ENCODE measurements around the gene COX19.

The COX19 gene

GRCh38 chr7:938546-939185 is 36.7 kb downstream of the COX19 start:
- DNase-seq (no peak), ATAC-seq (replicated peaks) (no peak)
- peaks cover 22 to 31% of the 10 kb centered on the region in 2 donors for H3K4me1 Mint-ChIP-seq (ENCODE audit: low read depth in 2 of 2)
- no peaks in the 10 kb centered on the region for H3K27me3 Mint-ChIP-seq
- peaks cover 9% of the 10 kb centered on the region for H3K36me3 Mint-ChIP-seq (ENCODE audit: insufficient read depth)
- H3K27ac Mint-ChIP-seq: no peak overlapping the region
- H3K9me3 Mint-ChIP-seq: no peaks in the 10 kb centered on the region
- no peak overlapping the region for H3K4me3 Mint-ChIP-seq

- no peak overlapping the region for H3K27ac Mint-ChIP-seq
- peak overlapping the region in 1 of 2 donors; percentile 6 for H3K4me3 Mint-ChIP-seq
- H3K27me3 Mint-ChIP-seq: no peaks in the 10 kb centered on the region
These were observed 37.4 kb downstream of the COX19 start for GRCh38 chr7:937856-938484.

DNA sequence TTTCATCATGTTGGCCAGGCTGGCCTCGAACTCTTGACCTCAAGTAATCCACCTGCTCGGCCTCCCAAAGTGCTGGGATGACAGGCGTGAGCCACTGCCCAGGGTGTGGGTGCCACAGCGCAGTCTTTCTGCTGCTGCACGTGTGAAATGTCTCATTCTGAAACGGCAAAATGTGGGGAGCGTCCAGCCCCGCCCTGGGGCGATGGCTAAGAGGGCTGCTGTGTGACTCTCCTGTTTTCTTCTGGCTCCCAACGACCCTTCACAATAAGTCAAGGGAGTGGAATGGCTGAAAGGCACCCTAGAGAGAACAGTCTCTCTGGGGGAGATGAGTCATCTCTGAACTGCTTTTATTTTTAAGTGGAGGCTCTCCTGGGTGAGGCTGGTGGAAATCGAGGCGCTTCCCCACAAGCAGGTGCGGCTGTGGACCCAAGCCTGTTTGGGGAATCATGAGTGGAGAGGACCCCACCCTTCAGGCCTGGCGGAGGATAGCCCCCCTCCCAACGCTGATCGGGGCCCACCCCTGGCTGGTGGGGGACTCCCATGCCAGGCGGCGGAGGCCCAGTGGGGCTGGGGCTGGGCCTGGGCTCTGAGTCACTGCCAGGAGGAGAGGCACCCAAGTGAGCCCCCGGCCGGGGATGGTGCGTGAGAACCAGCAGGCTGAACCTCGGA is 38.8 kb downstream of the COX19 start:
- H3K27me3 Mint-ChIP-seq: no peaks in the 10 kb centered on the region
- DNase-seq (no peak), ATAC-seq (replicated peaks) (peak; percentile 41)
- peaks cover 9% of the 10 kb centered on the region for H3K36me3 Mint-ChIP-seq (ENCODE audit: insufficient read depth)
- peak overlapping the region; percentile 17 to 25 for H3K4me3 Mint-ChIP-seq
- peaks cover 17 to 24% of the 10 kb centered on the region in 2 donors for H3K4me1 Mint-ChIP-seq (ENCODE audit: low read depth in 2 of 2)
- H3K9me3 Mint-ChIP-seq: no peaks in the 10 kb centered on the region
- H3K27ac Mint-ChIP-seq: peak overlapping the region; percentile 52 to 86

More at GRCh38 chr7:937856-938484, 37.4 kb downstream of the COX19 start:
- Mint-ChIP-seq H3K36me3 (ENCODE audit: insufficient read depth) (peaks cover 9% of the 10 kb centered on the region), H3K4me1 (ENCODE audit: low read depth in 2 of 2) (peaks cover 22 to 31% of the 10 kb centered on the region in 2 donors), H3K9me3 (no peaks in the 10 kb centered on the region)
- DNase-seq (no peak), ATAC-seq (replicated peaks) (no peak)

DNA sequence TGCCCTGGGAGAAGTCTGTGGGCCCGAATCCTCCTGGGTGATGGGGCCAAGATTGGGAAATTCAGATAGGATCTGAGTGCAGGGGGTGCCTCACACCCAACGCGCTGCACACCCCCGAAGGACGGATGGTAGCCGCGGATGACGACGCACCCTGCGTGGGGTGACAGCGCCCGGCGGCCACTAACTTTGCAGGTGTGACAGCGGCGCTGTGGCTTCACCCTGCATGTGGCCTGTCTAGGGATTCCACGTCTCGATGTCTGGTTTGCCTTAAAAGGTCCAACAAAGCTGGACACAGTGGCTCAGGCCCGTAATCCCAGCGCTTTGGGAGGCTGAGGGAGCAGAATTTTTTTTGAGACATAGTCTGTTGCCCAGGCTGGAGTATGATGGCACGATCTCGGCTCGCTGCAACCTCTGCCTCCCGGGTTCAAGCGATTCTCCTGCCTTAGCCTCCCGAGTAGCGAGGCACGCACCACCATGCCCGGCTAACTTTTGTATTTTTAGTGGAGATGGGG is 39.4 kb downstream of the COX19 start:
- peaks cover 9% of the 10 kb centered on the region for H3K36me3 Mint-ChIP-seq (ENCODE audit: insufficient read depth)
- no peak for ATAC-seq (replicated peaks)
- H3K9me3 Mint-ChIP-seq: no peaks in the 10 kb centered on the region
- peak overlapping the region in 1 of 2 donors; percentile 25 for H3K4me3 Mint-ChIP-seq
- no peaks in the 10 kb centered on the region for H3K27me3 Mint-ChIP-seq
- peaks cover 17 to 20% of the 10 kb centered on the region in 2 donors for H3K4me1 Mint-ChIP-seq (ENCODE audit: low read depth in 2 of 2)
- H3K27ac Mint-ChIP-seq: peak overlapping the region; percentile 52 to 86
- no peak for DNase-seq

GRCh38 chr7:935164-935873 is 40.0 kb downstream of the COX19 start:
- Mint-ChIP-seq H3K4me1 (ENCODE audit: low read depth in 2 of 2) (peaks cover 13 to 17% of the 10 kb centered on the region in 2 donors), H3K36me3 (ENCODE audit: insufficient read depth) (peaks cover 9% of the 10 kb centered on the region), H3K27ac (no peak overlapping the region), H3K4me3 (no peak overlapping the region), H3K27me3 (no peaks in the 10 kb centered on the region), H3K9me3 (no peaks in the 10 kb centered on the region)
- DNase-seq (no peak), ATAC-seq (replicated peaks) (no peak)

DNA sequence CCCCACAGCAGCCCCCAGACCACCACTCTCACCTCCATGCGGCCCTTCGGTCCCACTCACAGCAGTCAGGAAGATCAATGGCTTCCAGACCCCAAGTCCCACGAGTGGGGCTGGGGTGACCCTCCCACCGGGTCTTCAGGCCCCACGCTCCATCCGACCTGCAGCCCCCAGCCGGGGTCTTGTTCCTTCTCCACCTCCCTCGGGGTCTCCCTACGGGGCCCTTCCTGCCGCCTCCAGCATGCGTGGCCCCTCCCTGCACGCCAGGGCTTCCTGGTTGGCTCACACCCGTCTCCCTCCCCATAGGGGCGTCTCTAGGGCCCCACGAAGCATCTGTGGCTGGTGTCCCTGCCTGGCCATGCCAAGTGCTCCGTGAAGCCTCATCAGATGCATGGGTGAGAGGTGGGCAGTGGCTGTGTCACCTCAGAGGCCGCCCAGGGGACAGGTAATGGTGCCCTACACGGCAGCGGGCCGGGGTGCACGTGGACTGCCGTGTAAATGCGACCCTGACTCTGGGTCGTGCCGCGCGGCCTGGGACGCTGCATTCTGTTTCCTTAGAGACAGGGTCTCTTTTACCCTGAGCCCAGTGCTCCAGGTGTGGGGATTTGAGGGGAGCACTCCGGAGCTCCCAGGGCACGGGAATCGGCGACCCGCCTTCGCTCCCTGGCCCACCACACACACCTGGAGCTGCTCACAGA is 40.7 kb downstream of the COX19 start:
- DNase-seq (no peak), ATAC-seq (replicated peaks) (no peak)
- peaks cover 9% of the 10 kb centered on the region for H3K36me3 Mint-ChIP-seq (ENCODE audit: insufficient read depth)
- H3K27ac Mint-ChIP-seq: no peak overlapping the region
- no peak overlapping the region for H3K4me3 Mint-ChIP-seq
- H3K4me1 Mint-ChIP-seq (ENCODE audit: low read depth in 2 of 2): peaks cover 15 to 18% of the 10 kb centered on the region in 2 donors
- H3K27me3 Mint-ChIP-seq: no peaks in the 10 kb centered on the region
- H3K9me3 Mint-ChIP-seq: no peaks in the 10 kb centered on the region

DNA sequence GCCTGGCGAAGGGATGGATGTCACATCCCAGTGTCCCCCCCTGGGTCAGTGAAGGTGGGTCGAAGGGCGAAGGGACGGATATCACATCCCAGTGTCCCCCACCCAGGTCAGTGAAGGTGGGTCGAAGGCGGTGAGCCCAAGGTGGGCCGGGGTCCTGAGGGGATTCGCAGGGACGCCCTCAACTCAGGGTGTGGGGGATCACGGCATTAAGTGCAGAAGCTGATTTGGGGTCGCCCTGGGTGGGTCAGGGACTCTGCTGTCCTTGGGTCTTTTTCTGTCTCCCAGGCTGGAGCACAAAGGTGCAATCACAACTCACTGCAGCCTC is 42.7 kb downstream of the COX19 start:
- no peak overlapping the region for H3K4me3 Mint-ChIP-seq

GRCh38 chr7:931871-932650 is 43.3 kb downstream of the COX19 start:
- Mint-ChIP-seq H3K36me3 (ENCODE audit: insufficient read depth) (peaks cover 15% of the 10 kb centered on the region), H3K27ac (no peak overlapping the region), H3K9me3 (no peaks in the 10 kb centered on the region), H3K4me3 (no peak overlapping the region), H3K27me3 (no peaks in the 10 kb centered on the region), H3K4me1 (ENCODE audit: low read depth in 2 of 2) (peaks cover 30% of the 10 kb centered on the region in 2 donors)
- DNase-seq: no peak
- no peak for ATAC-seq (replicated peaks)

More for the DNA sequence above, 42.7 kb downstream of the COX19 start:
- H3K27me3 Mint-ChIP-seq: no peaks in the 10 kb centered on the region
- H3K27ac Mint-ChIP-seq: no peak overlapping the region
- H3K36me3 Mint-ChIP-seq (ENCODE audit: insufficient read depth): peaks cover 15% of the 10 kb centered on the region
- H3K9me3 Mint-ChIP-seq: no peaks in the 10 kb centered on the region
- H3K4me1 Mint-ChIP-seq (ENCODE audit: low read depth in 2 of 2): peaks cover 26 to 27% of the 10 kb centered on the region in 2 donors
- no peak for DNase-seq
- no peak for ATAC-seq (replicated peaks)

GRCh38 chr7:930975-931758 is 44.2 kb downstream of the COX19 start:
- peaks cover 26 to 28% of the 10 kb centered on the region in 2 donors for H3K4me1 Mint-ChIP-seq (ENCODE audit: low read depth in 2 of 2)
- peak overlapping the region in 1 of 2 donors; percentile 89 for H3K27ac Mint-ChIP-seq
- H3K36me3 Mint-ChIP-seq (ENCODE audit: insufficient read depth): peaks cover 10% of the 10 kb centered on the region
- no peaks in the 10 kb centered on the region for H3K9me3 Mint-ChIP-seq
- H3K4me3 Mint-ChIP-seq: no peak overlapping the region
- H3K27me3 Mint-ChIP-seq: no peaks in the 10 kb centered on the region
- ATAC-seq (replicated peaks): no peak
- no peak for DNase-seq

DNA sequence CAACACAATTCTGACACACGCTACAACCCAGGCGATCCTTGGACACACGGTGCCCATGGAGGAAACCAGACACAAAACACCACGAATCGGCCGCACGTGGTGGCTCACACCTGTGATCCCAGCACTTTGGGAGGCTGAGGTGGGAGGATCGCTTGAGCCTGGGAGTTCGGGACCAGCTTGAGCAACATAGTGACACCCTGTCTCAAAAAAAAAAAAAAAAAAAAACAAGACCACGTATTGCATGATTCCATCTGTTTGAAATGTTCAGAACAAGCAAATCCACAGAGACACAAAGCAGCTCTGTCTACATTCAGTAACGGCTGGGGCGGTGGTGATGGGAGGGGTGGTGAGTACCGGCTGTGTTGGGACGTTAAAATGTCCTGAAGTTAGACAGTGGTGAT is 46.0 kb downstream of the COX19 start:
- peaks cover 20% of the 10 kb centered on the region for H3K36me3 Mint-ChIP-seq (ENCODE audit: insufficient read depth)
- no peaks in the 10 kb centered on the region for H3K27me3 Mint-ChIP-seq
- peaks cover 34% of the 10 kb centered on the region in 2 donors for H3K4me1 Mint-ChIP-seq (ENCODE audit: low read depth in 2 of 2)
- DNase-seq: no peak
- H3K4me3 Mint-ChIP-seq: peak overlapping the region in 1 of 2 donors; percentile 7
- no peaks in the 10 kb centered on the region for H3K9me3 Mint-ChIP-seq
- no peak for ATAC-seq (replicated peaks)
- H3K27ac Mint-ChIP-seq: peak overlapping the region; percentile 89 to 90

DNA sequence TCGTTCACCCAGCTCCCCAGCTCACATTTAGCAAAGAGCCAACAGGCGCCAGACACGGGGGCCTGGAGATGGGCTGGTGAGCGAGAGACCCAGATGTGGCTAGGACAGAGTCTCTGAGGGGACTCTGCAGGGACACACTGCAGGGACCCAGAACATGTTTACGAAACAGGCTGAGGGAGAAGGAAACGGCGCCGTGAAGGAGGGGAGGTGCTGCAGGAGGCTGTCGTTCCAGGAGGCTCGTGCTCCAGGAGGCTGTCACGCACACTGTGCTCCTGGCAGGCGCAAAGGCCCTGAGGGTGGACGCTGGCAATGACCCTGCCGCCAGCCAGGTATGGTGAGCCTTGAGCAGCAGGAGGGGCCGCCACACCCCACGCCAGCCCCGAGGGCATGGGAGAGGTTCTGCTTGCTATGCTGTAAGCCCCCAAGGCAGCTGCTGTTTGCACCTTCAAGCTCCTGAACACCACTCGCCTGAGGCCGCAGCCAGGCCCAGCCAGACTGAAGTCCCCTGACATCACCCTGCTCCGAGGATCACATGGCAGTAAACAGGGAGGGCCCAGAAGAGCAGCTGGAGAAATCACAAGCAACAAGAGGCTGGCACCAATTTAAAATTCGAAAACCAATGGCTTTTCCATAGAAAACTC is 48.2 kb downstream of the COX19 start:
- Mint-ChIP-seq H3K9me3 (no peaks in the 10 kb centered on the region), H3K27me3 (no peaks in the 10 kb centered on the region), H3K4me3 (no peak overlapping the region), H3K27ac (peak overlapping the region in 1 of 2 donors; percentile 89), H3K36me3 (ENCODE audit: insufficient read depth) (peaks cover 26% of the 10 kb centered on the region), H3K4me1 (ENCODE audit: low read depth in 2 of 2) (peaks cover 44 to 49% of the 10 kb centered on the region in 2 donors)
- no peak for ATAC-seq (replicated peaks)
- no peak for DNase-seq

Data from effector memory CD8-positive, alpha-beta T cell (primary cell).